ENCODE data around the gene IFT172.

DNA sequence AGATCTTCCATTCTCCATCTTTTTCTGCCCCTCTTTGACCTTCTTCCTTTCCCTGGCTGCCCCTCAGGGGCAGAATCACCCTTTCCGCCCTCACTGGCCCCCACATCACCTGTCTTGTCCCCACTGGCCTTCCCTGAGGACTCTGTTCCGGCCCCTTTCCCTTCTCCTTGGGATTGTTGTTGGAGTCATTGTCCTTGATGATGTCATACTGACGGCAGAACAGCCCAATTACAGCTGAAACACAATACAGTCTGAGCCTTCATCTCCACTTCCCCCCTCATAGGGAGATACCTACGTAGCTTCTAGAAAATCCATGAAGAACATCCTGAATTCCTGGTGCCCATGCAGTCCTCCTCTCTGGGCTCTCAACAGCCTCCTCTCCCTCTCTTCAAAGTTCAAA lies 3.0 kb upstream of the IFT172 start:
- TF ChIP-seq, protein P1, sequence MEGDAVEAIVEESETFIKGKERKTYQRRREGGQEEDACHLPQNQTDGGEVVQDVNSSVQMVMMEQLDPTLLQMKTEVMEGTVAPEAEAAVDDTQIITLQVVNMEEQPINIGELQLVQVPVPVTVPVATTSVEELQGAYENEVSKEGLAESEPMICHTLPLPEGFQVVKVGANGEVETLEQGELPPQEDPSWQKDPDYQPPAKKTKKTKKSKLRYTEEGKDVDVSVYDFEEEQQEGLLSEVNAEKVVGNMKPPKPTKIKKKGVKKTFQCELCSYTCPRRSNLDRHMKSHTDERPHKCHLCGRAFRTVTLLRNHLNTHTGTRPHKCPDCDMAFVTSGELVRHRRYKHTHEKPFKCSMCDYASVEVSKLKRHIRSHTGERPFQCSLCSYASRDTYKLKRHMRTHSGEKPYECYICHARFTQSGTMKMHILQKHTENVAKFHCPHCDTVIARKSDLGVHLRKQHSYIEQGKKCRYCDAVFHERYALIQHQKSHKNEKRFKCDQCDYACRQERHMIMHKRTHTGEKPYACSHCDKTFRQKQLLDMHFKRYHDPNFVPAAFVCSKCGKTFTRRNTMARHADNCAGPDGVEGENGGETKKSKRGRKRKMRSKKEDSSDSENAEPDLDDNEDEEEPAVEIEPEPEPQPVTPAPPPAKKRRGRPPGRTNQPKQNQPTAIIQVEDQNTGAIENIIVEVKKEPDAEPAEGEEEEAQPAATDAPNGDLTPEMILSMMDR (IDR thresholded peaks at IDR 0.05): no peak
- no peak for TF ChIP-seq POLR2A (IDR thresholded peaks at IDR 0.05)
